Neural cell (in vitro differentiated cells): Measurements from ENCODE around the gene SVEP1. TPM values are rescaled to one million over a fixed set of nuclear protein-coding genes. Genes with fewer than 3 reads are reported as not detected.
"Not testable (repeated sequence)": the region's sequence is repeated elsewhere in the genome, so short reads cannot be mapped to it uniquely, and the experiment has no call there.

ENCODE experiments used
- H2AFZ ChIP-seq: fragments of 200-600, 300-800 bp; sonication (generic), shearing (Covaris generic); 2 replicates; pipeline ENCODE4 v1.6.0; 2014; ENCODE audit warnings: low read depth, mild to moderate bottlenecking, antibody characterized with exemption, low read length, moderate library complexity
- H3F3A ChIP-seq: fragments of 200-600 bp; shearing (Covaris generic); 2 replicates; pipeline ENCODE4 v1.6.1; 2016; ENCODE audit warnings: mild to moderate bottlenecking, moderate library complexity, mixed read lengths, antibody characterized with exemption, low read length; ENCODE audit not compliant: insufficient read depth, poor library complexity, severe bottlenecking
- H3K27ac ChIP-seq: fragments of 200-600, 300-800 bp; sonication (generic), shearing (Covaris generic); 2 replicates; pipeline ENCODE4 v1.5.1; 2014; ENCODE audit warnings: mild to moderate bottlenecking, low read length, moderate library complexity
- H3K27me3 ChIP-seq: fragments of 300-800, 200-600 bp; sonication (generic), shearing (Covaris generic); 2 replicates; pipeline ENCODE4 v1.6.0; 2014; ENCODE audit warnings: mild to moderate bottlenecking, low read depth, low read length, moderate library complexity; ENCODE audit not compliant: insufficient read depth
- H3K36me3 ChIP-seq: fragments of 300-800, 200-600 bp; sonication (generic), shearing (Covaris generic); 2 replicates; pipeline ENCODE4 v1.5.1; 2014; ENCODE audit warnings: mild to moderate bottlenecking, antibody characterized with exemption, low read length, moderate library complexity; ENCODE audit not compliant: insufficient read depth
- H3K4me2 ChIP-seq: fragments of 300-800, 200-600 bp; sonication (generic), shearing (Covaris generic); 2 replicates; pipeline ENCODE4 v1.6.0; 2014; ENCODE audit warnings: mild to moderate bottlenecking, low read length
- H3K4me3 ChIP-seq: fragments of 300-800, 200-600 bp; sonication (generic), shearing (Covaris generic); 2 replicates; pipeline ENCODE4 v1.5.1; 2014; ENCODE audit warnings: mild to moderate bottlenecking, low read length, moderate library complexity
- H3K79me2 ChIP-seq: fragments of 200-600 bp; shearing (Covaris generic); replicated peaks from 2 replicates; pipeline ENCODE4 v1.6.0; 2014; ENCODE audit warnings: mild to moderate bottlenecking, low read length, moderate library complexity; ENCODE audit not compliant: insufficient read depth
- H3K9ac ChIP-seq: fragments of 300-800, 200-600 bp; sonication (generic), shearing (Covaris generic); 2 replicates; pipeline ENCODE4 v1.6.1; 2016; ENCODE audit warnings: mild to moderate bottlenecking, low read length, mixed read lengths
- H3K9me2 ChIP-seq: fragments of 200-600 bp; shearing (Covaris generic); 2 replicates; pipeline ENCODE4 v1.6.1; 2016; ENCODE audit warnings: mild to moderate bottlenecking, low read length, mixed read lengths; ENCODE audit not compliant: insufficient read depth
- H3K9me3 ChIP-seq: fragments of 200-600, 300-800 bp; sonication (generic), shearing (Covaris generic); 2 replicates; pipeline ENCODE4 v1.6.1; 2016; ENCODE audit warnings: mild to moderate bottlenecking, mixed run types, low read length, moderate library complexity, mixed read lengths
- H4K20me1 ChIP-seq: fragments of 200-600 bp; shearing (Covaris generic); 2 replicates; pipeline ENCODE4 v1.6.1; 2016; ENCODE audit warnings: mild to moderate bottlenecking, mixed run types; ENCODE audit not compliant: insufficient read depth
- EP300 ChIP-seq: fragments of 450-650 bp; conservative IDR thresholded peaks from 2 replicates; pipeline ENCODE4 v1.6.1; 2014; ENCODE audit warnings: antibody characterized with exemption, mild to moderate bottlenecking, moderate library complexity; ENCODE audit not compliant: poor library complexity, severe bottlenecking
- EZH2 ChIP-seq: fragments of 200-600, 300-800 bp; shearing (Covaris generic), sonication (generic); IDR thresholded peaks from 2 replicates; pipeline ENCODE4 v1.6.1; 2014; ENCODE audit warnings: antibody characterized with exemption, low read length, borderline replicate concordance, mild to moderate bottlenecking; ENCODE audit not compliant: insufficient read depth, poor library complexity, severe bottlenecking
- MXI1 ChIP-seq: fragments of 450-650 bp; conservative IDR thresholded peaks from 2 replicates; pipeline ENCODE4 v1.6.1; 2014; ENCODE audit warnings: antibody characterized with exemption, mild to moderate bottlenecking; ENCODE audit not compliant: poor library complexity, severe bottlenecking
- POLR2AphosphoS5 ChIP-seq: IDR thresholded peaks from 2 replicates; pipeline ENCODE4 v1.6.1; 2012
- RAD21 ChIP-seq: fragments of 450-650 bp; conservative IDR thresholded peaks from 2 replicates; pipeline ENCODE4 v1.6.1; 2014; ENCODE audit warnings: antibody characterized with exemption, mild to moderate bottlenecking, moderate library complexity
- SMC3 ChIP-seq: fragments of 450-650 bp; conservative IDR thresholded peaks from 2 replicates; pipeline ENCODE4 v1.6.1; 2014; ENCODE audit warnings: antibody characterized with exemption, mild to moderate bottlenecking, moderate library complexity; ENCODE audit not compliant: poor library complexity
- TAF1 ChIP-seq: IDR thresholded peaks from 2 replicates; pipeline ENCODE4 v1.6.1; 2012; ENCODE audit warnings: low read depth
- polyA plus RNA-seq: library from polyadenylated mRNA; depleted of rRNA; stranded (reverse); fragments of >200 nt; gene quantifications from 2 replicates; pipeline ENCODE4 v1.2.3, GENCODE V29; 2014
- TF ChIP-seq, protein P1 (sequence below): IDR thresholded peaks from 2 replicates; pipeline ENCODE4 v1.6.1; 2012; ENCODE audit warnings: borderline replicate concordance
- TF ChIP-seq, protein P2 (sequence below): fragments of 450-650 bp; IDR thresholded peaks from 2 replicates; pipeline ENCODE4 v1.5.1; 2014; ENCODE audit warnings: antibody characterized with exemption, mild to moderate bottlenecking, moderate library complexity; ENCODE audit not compliant: poor library complexity, severe bottlenecking

Gene SVEP1
- polyA plus RNA-seq, 1 donor from 2014 or later = 0.10 TPM

DNA sequence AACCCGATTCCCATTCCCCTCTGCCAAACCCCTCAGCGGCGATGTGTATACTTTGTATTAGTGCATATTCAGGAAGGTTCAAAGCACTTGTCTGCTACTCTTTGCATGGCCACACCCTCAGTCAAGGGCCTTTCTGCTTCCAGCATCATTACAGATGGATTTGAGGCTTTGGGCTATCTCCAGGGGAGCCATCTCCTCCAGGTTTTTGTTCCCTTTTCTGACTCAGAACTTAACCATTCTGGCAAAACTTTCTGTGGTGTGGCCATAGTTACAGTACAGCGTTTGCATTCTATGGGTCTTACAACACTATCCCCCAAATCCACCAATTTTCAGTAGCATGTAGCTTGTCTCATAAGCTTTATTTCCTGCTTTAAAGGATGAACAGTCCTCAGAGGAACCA, 36.0 kb upstream of the SVEP1 start:
- Histone ChIP-seq H3K27ac (no peak overlapping the region), H4K20me1 (no peaks in the 10 kb centered on the region), H3K27me3 (no peaks in the 10 kb centered on the region), H3K4me3 (no peak overlapping the region), H3K9me3 (no peaks in the 10 kb centered on the region), H2AFZ (no peak overlapping the region), H3K4me2 (no peak overlapping the region), H3K79me2 (no peaks in the 10 kb centered on the region), H3K9ac (no peak overlapping the region), H3K9me2 (no peaks in the 10 kb centered on the region), H3F3A (no peaks in the 10 kb centered on the region), H3K36me3 (no peaks in the 10 kb centered on the region)
- no peak for TF ChIP-seq POLR2AphosphoS5
- TF ChIP-seq, protein P1, sequence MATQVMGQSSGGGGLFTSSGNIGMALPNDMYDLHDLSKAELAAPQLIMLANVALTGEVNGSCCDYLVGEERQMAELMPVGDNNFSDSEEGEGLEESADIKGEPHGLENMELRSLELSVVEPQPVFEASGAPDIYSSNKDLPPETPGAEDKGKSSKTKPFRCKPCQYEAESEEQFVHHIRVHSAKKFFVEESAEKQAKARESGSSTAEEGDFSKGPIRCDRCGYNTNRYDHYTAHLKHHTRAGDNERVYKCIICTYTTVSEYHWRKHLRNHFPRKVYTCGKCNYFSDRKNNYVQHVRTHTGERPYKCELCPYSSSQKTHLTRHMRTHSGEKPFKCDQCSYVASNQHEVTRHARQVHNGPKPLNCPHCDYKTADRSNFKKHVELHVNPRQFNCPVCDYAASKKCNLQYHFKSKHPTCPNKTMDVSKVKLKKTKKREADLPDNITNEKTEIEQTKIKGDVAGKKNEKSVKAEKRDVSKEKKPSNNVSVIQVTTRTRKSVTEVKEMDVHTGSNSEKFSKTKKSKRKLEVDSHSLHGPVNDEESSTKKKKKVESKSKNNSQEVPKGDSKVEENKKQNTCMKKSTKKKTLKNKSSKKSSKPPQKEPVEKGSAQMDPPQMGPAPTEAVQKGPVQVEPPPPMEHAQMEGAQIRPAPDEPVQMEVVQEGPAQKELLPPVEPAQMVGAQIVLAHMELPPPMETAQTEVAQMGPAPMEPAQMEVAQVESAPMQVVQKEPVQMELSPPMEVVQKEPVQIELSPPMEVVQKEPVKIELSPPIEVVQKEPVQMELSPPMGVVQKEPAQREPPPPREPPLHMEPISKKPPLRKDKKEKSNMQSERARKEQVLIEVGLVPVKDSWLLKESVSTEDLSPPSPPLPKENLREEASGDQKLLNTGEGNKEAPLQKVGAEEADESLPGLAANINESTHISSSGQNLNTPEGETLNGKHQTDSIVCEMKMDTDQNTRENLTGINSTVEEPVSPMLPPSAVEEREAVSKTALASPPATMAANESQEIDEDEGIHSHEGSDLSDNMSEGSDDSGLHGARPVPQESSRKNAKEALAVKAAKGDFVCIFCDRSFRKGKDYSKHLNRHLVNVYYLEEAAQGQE = no peak
- TF ChIP-seq RAD21 = no peak
- no peak for TF ChIP-seq EZH2
- no peak for TF ChIP-seq MXI1
- TF ChIP-seq SMC3 = no peak
- TF ChIP-seq, protein P2, sequence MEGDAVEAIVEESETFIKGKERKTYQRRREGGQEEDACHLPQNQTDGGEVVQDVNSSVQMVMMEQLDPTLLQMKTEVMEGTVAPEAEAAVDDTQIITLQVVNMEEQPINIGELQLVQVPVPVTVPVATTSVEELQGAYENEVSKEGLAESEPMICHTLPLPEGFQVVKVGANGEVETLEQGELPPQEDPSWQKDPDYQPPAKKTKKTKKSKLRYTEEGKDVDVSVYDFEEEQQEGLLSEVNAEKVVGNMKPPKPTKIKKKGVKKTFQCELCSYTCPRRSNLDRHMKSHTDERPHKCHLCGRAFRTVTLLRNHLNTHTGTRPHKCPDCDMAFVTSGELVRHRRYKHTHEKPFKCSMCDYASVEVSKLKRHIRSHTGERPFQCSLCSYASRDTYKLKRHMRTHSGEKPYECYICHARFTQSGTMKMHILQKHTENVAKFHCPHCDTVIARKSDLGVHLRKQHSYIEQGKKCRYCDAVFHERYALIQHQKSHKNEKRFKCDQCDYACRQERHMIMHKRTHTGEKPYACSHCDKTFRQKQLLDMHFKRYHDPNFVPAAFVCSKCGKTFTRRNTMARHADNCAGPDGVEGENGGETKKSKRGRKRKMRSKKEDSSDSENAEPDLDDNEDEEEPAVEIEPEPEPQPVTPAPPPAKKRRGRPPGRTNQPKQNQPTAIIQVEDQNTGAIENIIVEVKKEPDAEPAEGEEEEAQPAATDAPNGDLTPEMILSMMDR = no peak
- TF ChIP-seq EP300 = no peak
- TF ChIP-seq TAF1 = no peak

GRCh38 chr9:110614576-110614975, 35.0 kb upstream of the SVEP1 start:
- H3K36me3 ChIP-seq, H3K4me2 ChIP-seq: not testable (repeated sequence)

GRCh38 chr9:110606179-110606790, 26.7 kb upstream of the SVEP1 start:
- Histone ChIP-seq H4K20me1 (no peaks in the 10 kb centered on the region), H3K27me3 (no peaks in the 10 kb centered on the region), H3K27ac (no peak overlapping the region), H3K36me3 (no peaks in the 10 kb centered on the region), H3K9ac (no peak overlapping the region), H2AFZ (no peak overlapping the region), H3F3A (no peaks in the 10 kb centered on the region), H3K9me2 (no peaks in the 10 kb centered on the region), H3K79me2 (no peaks in the 10 kb centered on the region), H3K9me3 (no peaks in the 10 kb centered on the region), H3K4me3 (no peak overlapping the region), H3K4me2 (no peak overlapping the region)
- no peak for TF ChIP-seq RAD21

More at GRCh38 chr9:110614576-110614975, 35.0 kb upstream of the SVEP1 start:
- not testable (repeated sequence) for H4K20me1 ChIP-seq, H3K79me2 ChIP-seq, H3F3A ChIP-seq, H3K4me3 ChIP-seq, H3K9me2 ChIP-seq, H3K9ac ChIP-seq, H3K9me3 ChIP-seq, H2AFZ ChIP-seq, H3K27ac ChIP-seq, H3K27me3 ChIP-seq
